ENCODE data around the gene COL1A1. TPM values are rescaled to one million over a fixed set of nuclear protein-coding genes. Genes with fewer than 3 reads are reported as not detected.

COL1A1 gene
- polyA plus RNA-seq, 3 donors = not detected

- H3K27me3 Mint-ChIP-seq (ENCODE audit: low read depth in 3 of 3) = peaks cover 7 to 15% (median 13%) of the 10 kb centered on the region in 3 donors
- H3K4me1 ChIP-seq (ENCODE audit: control insufficient read depth in 1 of 2, insufficient read depth in 2 of 2, low read length in 2 of 2) = peaks cover 8 to 9% of the 10 kb centered on the region in 2 donors
- WGBS (ENCODE audit: insufficient coverage) = 97% methylated on average over 10 of the region's 16 CpGs
- peaks cover 0 to 2% of the 10 kb centered on the region in 2 donors for H3K36me3 Mint-ChIP-seq
- H3K27ac Mint-ChIP-seq = no peak overlapping the region
- no peaks in the 10 kb centered on the region for H3K36me3 ChIP-seq (replicated peaks in 1 of 2; ENCODE audit: control insufficient read depth in 1 of 2, insufficient read depth in 2 of 2, low read length in 2 of 2)
- no peak for TF ChIP-seq CTCF (IDR thresholded peaks at IDR 0.05)
- H3K79me2 ChIP-seq (ENCODE audit: insufficient read depth, low read length) = no peaks in the 10 kb centered on the region
- H3K4me1 Mint-ChIP-seq = peaks cover 12% of the 10 kb centered on the region
- no peak overlapping the region for H3K4me3 Mint-ChIP-seq
- H3K4me2 ChIP-seq (replicated peaks; ENCODE audit: extremely low read depth, low read length, poor library complexity, severe bottlenecking) = no peak overlapping the region
- H3K27me3 ChIP-seq (ENCODE audit: control insufficient read depth in 2 of 2, insufficient read depth in 2 of 2, low read length in 2 of 2) = no peaks in the 10 kb centered on the region
- H3K27ac ChIP-seq (ENCODE audit: low read depth in 1 of 2, low read length in 2 of 2) = no peak overlapping the region
- no peaks in the 10 kb centered on the region for H3K9me3 ChIP-seq (replicated peaks in 1 of 2; ENCODE audit: control insufficient read depth in 1 of 2, insufficient read depth in 1 of 2, low read length in 2 of 2)
- no peak for DNase-seq
- no peak overlapping the region for H2AFZ ChIP-seq (ENCODE audit: insufficient read depth, low read depth, low read length, poor library complexity, severe bottlenecking)
- peaks cover 0 to 2% (median 0%) of the 10 kb centered on the region in 7 donors for H3K9me3 Mint-ChIP-seq
- no peak overlapping the region for H3K9ac ChIP-seq (ENCODE audit: insufficient read depth, low read length, poor library complexity, severe bottlenecking)
- no peaks in the 10 kb centered on the region for H4K20me1 ChIP-seq (ENCODE audit: insufficient read depth, low read length)
- intact Hi-C loops (cut with micrococcal nuclease) = no loop called here
- no peak overlapping the region for H3K4me3 ChIP-seq (replicated peaks in 1 of 3; ENCODE audit: low read depth in 2 of 3, low read length in 3 of 3)
Observed at GRCh38 chr17:50175035-50175807, 26.2 kb downstream of the COL1A1 start.

GRCh38 chr17:50174444-50174843 lies 27.0 kb downstream of the COL1A1 start:
- no peaks in the 10 kb centered on the region for H3K36me3 ChIP-seq (replicated peaks in 1 of 2; ENCODE audit: control insufficient read depth in 1 of 2, insufficient read depth in 2 of 2, low read length in 2 of 2)
- H3K9me3 ChIP-seq (replicated peaks in 1 of 2; ENCODE audit: control insufficient read depth in 1 of 2, insufficient read depth in 1 of 2, low read length in 2 of 2) = no peaks in the 10 kb centered on the region
- H3K4me1 ChIP-seq (ENCODE audit: control insufficient read depth in 1 of 2, insufficient read depth in 2 of 2, low read length in 2 of 2) = peaks cover 8 to 9% of the 10 kb centered on the region in 2 donors
- no peaks in the 10 kb centered on the region for H4K20me1 ChIP-seq (ENCODE audit: insufficient read depth, low read length)
- no CpG with 5 or more reads among the region's 6 CpGs for whole genome bisulfite sequencing (ENCODE audit: insufficient coverage)
- no peaks in the 10 kb centered on the region for H3K79me2 ChIP-seq (ENCODE audit: insufficient read depth, low read length)
- no peaks in the 10 kb centered on the region for H3K27me3 ChIP-seq (ENCODE audit: control insufficient read depth in 2 of 2, insufficient read depth in 2 of 2, low read length in 2 of 2)
- H3K4me1 Mint-ChIP-seq = peaks cover 12% of the 10 kb centered on the region
- H3K27ac Mint-ChIP-seq = no peak overlapping the region
- intact Hi-C loops (cut with micrococcal nuclease) = no loop called here
- peaks cover 0 to 2% (median 0%) of the 10 kb centered on the region in 7 donors for H3K9me3 Mint-ChIP-seq
- H3K4me2 ChIP-seq (replicated peaks; ENCODE audit: extremely low read depth, low read length, poor library complexity, severe bottlenecking) = no peak overlapping the region
- peaks cover 7 to 17% (median 15%) of the 10 kb centered on the region in 3 donors for H3K27me3 Mint-ChIP-seq (ENCODE audit: low read depth in 3 of 3)
- H3K4me3 Mint-ChIP-seq = no peak overlapping the region
- no peaks in the 10 kb centered on the region for H3K36me3 Mint-ChIP-seq
- no peak overlapping the region for H2AFZ ChIP-seq (ENCODE audit: insufficient read depth, low read depth, low read length, poor library complexity, severe bottlenecking)
- no peak overlapping the region for H3K4me3 ChIP-seq (replicated peaks in 1 of 3; ENCODE audit: low read depth in 2 of 3, low read length in 3 of 3)
- TF ChIP-seq CTCF (IDR thresholded peaks at IDR 0.05) = no peak
- H3K27ac ChIP-seq (ENCODE audit: low read depth in 1 of 2, low read length in 2 of 2) = no peak overlapping the region
- DNase-seq = no peak
- H3K9ac ChIP-seq (ENCODE audit: insufficient read depth, low read length, poor library complexity, severe bottlenecking) = no peak overlapping the region

Measured in CD14-positive monocyte (primary cell).